HCEC 1CT (cell line): ENCODE results near the gene GGACT.

Experiments
- DNase-seq: peaks from one replicate; pipeline ENCODE4 v3.0.0-alpha.2; 2017

The GGACT gene

DNA sequence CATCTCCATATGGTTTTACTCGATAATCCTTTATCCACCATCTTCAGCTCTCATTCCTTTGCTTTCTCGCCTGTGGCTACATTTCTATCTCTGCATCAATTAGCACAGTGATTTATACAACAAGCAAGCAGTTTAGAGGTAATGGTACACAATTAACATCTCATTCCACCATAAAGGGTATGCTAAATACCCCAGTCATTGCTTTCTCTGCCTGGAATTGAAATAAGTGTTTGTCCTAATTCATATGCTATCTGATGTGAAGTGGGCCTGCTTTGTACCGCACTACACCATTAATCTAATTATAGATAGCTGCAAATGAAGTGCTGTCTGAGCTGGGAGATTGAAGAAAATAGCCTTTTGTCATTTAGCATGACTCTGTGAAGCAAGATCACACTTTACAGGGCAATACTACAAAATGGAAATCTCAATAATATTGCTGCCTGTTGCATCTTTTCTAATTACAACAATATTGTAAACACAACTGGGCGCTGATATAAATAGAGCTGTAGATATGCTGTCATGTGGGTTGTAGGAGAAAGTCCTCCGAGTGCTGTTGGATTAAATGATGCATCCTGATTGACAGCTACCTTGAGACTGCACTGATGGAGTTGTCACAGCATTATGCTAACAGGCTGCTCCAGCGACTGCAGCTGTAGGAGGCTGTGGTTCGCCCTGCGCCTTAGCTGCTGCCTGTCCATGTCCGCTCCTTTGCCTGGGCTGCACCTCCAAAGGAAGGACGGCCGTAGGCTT, 78.2 kb downstream of the GGACT start:
- DNase-seq = no peak

- DNase-seq = no peak
These were observed 79.6 kb downstream of the GGACT start for GRCh38 chr13:100508996-100509395.

DNA sequence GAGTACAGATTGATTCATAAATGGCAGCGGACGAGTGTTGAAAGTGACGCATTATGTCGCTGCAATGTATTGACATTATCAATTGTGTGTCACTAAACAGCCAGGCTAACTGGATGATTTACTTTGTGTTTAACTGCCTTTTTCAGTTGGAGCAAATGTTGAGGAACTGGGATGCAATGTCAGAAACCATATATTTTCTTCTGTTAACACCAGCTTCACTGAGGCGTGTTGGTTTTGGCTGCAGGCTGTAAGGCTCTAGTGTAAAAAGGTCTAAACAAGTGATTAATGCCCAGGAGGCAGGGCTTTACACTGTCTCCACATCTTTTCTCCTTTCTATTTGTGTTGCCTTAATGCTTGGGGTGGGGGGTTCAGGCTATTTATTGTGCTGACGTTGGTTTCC, 80.1 kb downstream of the GGACT start:
- no peak for DNase-seq

GRCh38 chr13:100506600-100507422, 81.8 kb downstream of the GGACT start:
- DNase-seq = no peak

GRCh38 chr13:100506154-100506553, 82.4 kb downstream of the GGACT start:
- no peak for DNase-seq

DNA sequence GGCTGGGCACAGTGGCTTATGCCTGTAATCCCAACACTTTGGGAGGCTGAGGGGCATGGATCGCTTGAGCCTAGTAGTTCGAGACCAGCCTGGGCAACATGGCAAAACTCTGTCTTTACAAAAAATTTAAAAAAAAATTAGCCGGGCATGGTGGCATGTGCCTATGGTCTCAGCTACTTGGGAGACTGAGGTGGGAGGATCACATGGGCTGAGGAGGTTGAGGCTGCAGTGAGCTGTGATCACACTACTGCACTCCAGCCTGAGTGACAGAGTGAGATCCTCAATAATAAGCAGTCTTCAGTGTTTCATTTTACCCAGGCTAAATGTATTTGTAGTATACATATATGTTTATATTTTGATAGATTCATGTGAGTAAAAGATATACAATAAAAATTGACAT, 85.0 kb downstream of the GGACT start:
- no peak for DNase-seq

GRCh38 chr13:100502446-100502845, 86.1 kb downstream of the GGACT start:
- DNase-seq = no peak

DNA sequence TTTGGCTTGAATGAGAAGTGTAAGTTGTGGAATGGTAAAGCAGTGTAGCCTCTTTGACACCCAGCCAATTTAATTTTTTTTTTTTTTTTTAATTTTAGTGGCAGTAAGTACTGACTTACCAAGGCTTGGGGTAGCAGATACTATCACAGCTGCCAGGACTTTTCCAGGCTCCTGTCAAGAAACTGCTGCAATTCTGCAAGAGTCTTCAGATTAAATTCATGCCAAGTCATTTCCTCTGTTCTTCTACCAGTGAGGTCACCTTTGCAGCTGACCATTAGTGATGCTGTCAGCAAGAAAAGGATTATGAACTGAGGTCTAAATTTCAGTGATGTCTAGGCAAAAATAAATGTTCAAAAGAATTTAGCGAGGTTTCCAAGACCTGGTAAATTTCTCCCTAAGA, 91.2 kb downstream of the GGACT start:
- DNase-seq = peak; percentile 49

DNA sequence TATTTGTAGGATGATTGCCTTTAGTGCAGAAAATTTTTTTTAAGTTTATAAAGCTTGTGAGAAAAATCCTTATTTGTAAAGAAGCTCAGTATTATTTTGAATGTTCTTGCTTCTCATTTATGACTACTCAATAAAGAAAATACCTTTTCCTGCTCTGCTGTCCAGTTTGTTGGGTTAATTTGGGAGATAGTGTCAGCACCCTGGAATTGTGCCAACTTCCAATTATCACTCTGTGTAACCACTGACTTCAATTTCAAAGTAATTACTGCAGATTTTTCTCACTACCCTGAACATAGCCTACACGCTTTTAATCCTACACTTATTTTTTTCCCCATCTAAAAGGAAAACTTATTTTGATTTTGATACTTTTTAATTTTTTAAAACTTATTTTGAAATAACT, 93.1 kb downstream of the GGACT start:
- no peak for DNase-seq

- DNase-seq = no peak
These were observed 95.2 kb downstream of the GGACT start for GRCh38 chr13:100493418-100493817.

- peak; percentile 81 for DNase-seq
These were observed 97.3 kb downstream of the GGACT start for GRCh38 chr13:100491164-100491842.

GRCh38 chr13:100490692-100491091, 97.9 kb downstream of the GGACT start:
- no peak for DNase-seq

GRCh38 chr13:100485265-100485664, 103.3 kb downstream of the GGACT start:
- no peak for DNase-seq

DNA sequence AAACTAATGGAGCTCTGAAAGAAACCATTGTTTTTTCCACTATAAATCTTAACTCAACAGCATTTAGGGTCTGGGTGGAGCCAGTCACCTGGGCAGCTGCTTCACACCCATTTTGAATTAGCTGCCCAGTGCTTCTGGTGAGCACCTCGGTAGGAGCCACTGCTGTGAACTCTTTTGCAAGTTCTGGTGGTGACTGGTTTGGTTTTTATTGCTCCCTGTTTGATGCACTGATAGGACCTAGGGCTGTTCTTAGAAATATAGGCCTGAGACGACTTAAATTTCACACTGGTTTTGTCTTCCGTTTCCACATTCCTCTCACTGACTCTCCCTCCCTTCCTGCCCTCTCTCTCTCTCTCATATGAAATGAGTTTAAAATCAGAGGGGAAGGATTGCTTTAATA, 103.9 kb downstream of the GGACT start:
- no peak for DNase-seq

DNA sequence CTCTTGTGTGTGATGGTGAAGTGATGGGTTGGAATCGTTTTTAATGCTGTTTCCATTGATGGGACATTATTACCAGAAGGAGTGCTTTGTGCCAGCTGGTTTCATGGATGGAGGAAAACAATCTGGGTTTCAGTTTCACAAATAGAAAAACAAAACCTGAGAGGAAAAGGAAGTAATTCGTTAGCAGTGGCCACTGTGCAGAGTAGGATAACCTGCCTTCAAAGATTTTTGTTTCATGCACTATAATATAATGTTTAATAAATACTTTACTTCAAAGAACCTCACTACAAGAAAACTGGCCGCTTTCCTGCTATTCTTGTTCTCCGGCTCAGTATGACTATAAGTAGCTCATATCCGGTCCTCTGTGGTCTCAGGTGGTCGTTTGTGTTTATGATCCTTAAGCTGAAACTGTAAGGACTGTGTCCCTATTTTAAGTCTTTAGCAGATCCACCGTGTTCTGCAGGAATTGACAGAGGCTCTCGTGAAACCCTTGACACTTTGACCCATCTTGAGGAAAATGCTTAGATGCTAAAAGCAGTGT, 104.7 kb downstream of the GGACT start:
- no peak for DNase-seq

DNA sequence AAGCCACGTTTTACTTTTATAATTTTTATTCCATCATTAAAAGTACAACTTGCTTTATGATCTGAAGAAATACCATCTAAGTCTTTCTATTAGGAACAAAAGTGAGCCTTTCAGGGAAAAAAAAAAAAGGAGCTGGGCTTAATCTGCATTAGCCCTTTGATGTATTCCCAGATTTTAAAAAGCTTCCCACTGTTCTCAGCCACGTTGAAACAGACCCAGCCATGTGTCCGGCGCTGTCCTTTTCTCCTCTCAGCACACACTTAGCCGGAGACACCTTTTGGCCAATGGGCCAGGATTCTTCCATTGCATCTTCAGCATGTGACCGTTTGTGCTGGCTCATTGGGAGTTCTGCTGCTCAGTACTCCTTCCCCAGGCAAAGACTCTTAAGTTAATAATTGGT, 105.5 kb downstream of the GGACT start:
- no peak for DNase-seq

DNA sequence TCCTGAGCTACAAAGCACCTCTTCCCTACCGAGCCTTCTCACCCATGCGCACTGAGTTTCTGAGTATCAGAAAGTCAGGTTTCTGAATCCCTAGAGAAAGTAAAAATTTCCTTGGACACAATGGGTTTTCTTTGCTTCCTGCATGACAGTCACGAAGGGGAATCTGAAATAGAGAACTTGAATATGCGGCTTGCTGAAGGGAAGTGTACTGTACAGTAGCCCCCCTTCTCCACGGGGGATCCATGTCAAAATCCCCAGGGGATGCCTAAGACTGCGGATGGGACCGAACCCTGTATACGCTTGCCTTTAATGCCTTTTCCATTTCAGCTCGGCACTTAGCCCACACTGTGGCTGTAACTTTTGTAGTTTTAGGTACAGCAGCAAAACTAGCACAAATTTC, 107.9 kb downstream of the GGACT start:
- DNase-seq = no peak
